ENCODE data around the gene BCL11B. TPM values are rescaled to one million over a fixed set of nuclear protein-coding genes. Genes with fewer than 3 reads are reported as not detected.

The BCL11B gene
- total RNA-seq, 1 donor from 2014 or later, result 0.85 TPM

GRCh38 chr14:99213101-99213500 is 58.9 kb downstream of the BCL11B start:
- DNase-seq (ENCODE audit: low spot score) (no peak), ATAC-seq (no peak)
- intact Hi-C loops (cut with DNase I), result no loop called here

- DNase-seq (ENCODE audit: low spot score) (no peak), ATAC-seq (no peak)
- intact Hi-C loops (cut with DNase I), result no loop called here
Measured at GRCh38 chr14:99212646-99213045, 59.4 kb downstream of the BCL11B start.

- DNase-seq (ENCODE audit: low spot score), result no peak
- intact Hi-C loops (cut with DNase I), result no loop called here
- ATAC-seq, result no peak
Measured at GRCh38 chr14:99212199-99212598, 59.8 kb downstream of the BCL11B start.

- ATAC-seq, result no peak
- intact Hi-C loops (cut with DNase I), result no loop called here
- DNase-seq (ENCODE audit: low spot score), result no peak
Measured at GRCh38 chr14:99211410-99211809, 60.6 kb downstream of the BCL11B start.

- DNase-seq (ENCODE audit: low spot score) (no peak), ATAC-seq (no peak)
- intact Hi-C loops (cut with DNase I), result no loop called here
Measured at GRCh38 chr14:99210333-99210732, 61.7 kb downstream of the BCL11B start.

GRCh38 chr14:99209409-99209808 is 62.6 kb downstream of the BCL11B start:
- DNase-seq (ENCODE audit: low spot score), result no peak
- ATAC-seq, result no peak
- intact Hi-C loops (cut with DNase I), result no loop called here

GRCh38 chr14:99208318-99208717 is 63.7 kb downstream of the BCL11B start:
- ATAC-seq (no peak), DNase-seq (ENCODE audit: low spot score) (no peak)

GRCh38 chr14:99207456-99207855 is 64.5 kb downstream of the BCL11B start:
- no peak for ATAC-seq
- no peak for DNase-seq (ENCODE audit: low spot score)

More at GRCh38 chr14:99208318-99208717, 63.7 kb downstream of the BCL11B start:
- intact Hi-C loops (cut with DNase I), result no loop called here

GRCh38 chr14:99206090-99206489 is 65.9 kb downstream of the BCL11B start:
- no peak for DNase-seq (ENCODE audit: low spot score)
- ATAC-seq, result no peak
- intact Hi-C loops (cut with DNase I), result no loop called here

More at GRCh38 chr14:99207456-99207855, 64.5 kb downstream of the BCL11B start:
- intact Hi-C loops (cut with DNase I), result no loop called here

GRCh38 chr14:99205086-99205688 is 66.8 kb downstream of the BCL11B start:
- ATAC-seq (no peak), DNase-seq (ENCODE audit: low spot score) (no peak)
- intact Hi-C loops (cut with DNase I), result no loop called here

- ATAC-seq, result no peak
- intact Hi-C loops (cut with DNase I), result no loop called here
- DNase-seq (ENCODE audit: low spot score), result no peak
Measured at GRCh38 chr14:99203801-99204200, 68.2 kb downstream of the BCL11B start.

GRCh38 chr14:99203080-99203479 is 68.9 kb downstream of the BCL11B start:
- ATAC-seq (no peak), DNase-seq (ENCODE audit: low spot score) (no peak)
- intact Hi-C loops (cut with DNase I), result no loop called here

- DNase-seq (ENCODE audit: low spot score) (no peak), ATAC-seq (no peak)
- intact Hi-C loops (cut with DNase I), result no loop called here
Measured at GRCh38 chr14:99202516-99202915, 69.5 kb downstream of the BCL11B start.

- no peak for ATAC-seq
- no peak for DNase-seq (ENCODE audit: low spot score)
- intact Hi-C loops (cut with DNase I), result no loop called here
Measured at GRCh38 chr14:99201351-99202073, 70.5 kb downstream of the BCL11B start.

GRCh38 chr14:99200654-99201005 is 71.4 kb downstream of the BCL11B start:
- no peak for DNase-seq (ENCODE audit: low spot score)
- intact Hi-C loops (cut with DNase I), result no loop called here
- no peak for ATAC-seq

GRCh38 chr14:99199846-99200653 is 71.9 kb downstream of the BCL11B start:
- intact Hi-C loops (cut with DNase I), result no loop called here
- ATAC-seq, result peak; percentile 39

GRCh38 chr14:99198746-99199502 is 73.1 kb downstream of the BCL11B start:
- intact Hi-C loops (cut with DNase I), result no loop called here
- no peak for DNase-seq (ENCODE audit: low spot score)
- no peak for ATAC-seq

More at GRCh38 chr14:99199846-99200653, 71.9 kb downstream of the BCL11B start:
- DNase-seq (ENCODE audit: low spot score), result no peak

GRCh38 chr14:99196310-99196650 is 75.7 kb downstream of the BCL11B start:
- intact Hi-C loops (cut with DNase I), result no loop called here
- ATAC-seq (no peak), DNase-seq (ENCODE audit: low spot score) (no peak)

GRCh38 chr14:99195602-99196309 is 76.2 kb downstream of the BCL11B start:
- intact Hi-C loops (cut with DNase I), result no loop called here
- DNase-seq (ENCODE audit: low spot score) (no peak), ATAC-seq (no peak)
